Esophagus muscularis mucosa (tissue), 3 donors: ENCODE data around the gene ANKRD33.

Source experiments
- CTCF ChIP-seq, 3 experiments: fragments of 200-600 bp in 2 of 3; fragments of 450-650 bp in 1 of 3; sonication (generic) in 2 of 3; IDR thresholded peaks; one replicate each; pipeline ENCODE4 v1.5.1; 2017 to 2019; ENCODE audit warnings: antibody characterized with exemption in 3 of 3, mild to moderate bottlenecking in 2 of 3, moderate library complexity in 1 of 3
- POLR2AphosphoS5 ChIP-seq, 2 donors: sonication (generic); formaldehyde crosslinking; IDR thresholded peaks; one replicate each; pipeline ENCODE4 v1.6.1; 2017; ENCODE audit warnings: antibody characterized with exemption in 2 of 2

DNA sequence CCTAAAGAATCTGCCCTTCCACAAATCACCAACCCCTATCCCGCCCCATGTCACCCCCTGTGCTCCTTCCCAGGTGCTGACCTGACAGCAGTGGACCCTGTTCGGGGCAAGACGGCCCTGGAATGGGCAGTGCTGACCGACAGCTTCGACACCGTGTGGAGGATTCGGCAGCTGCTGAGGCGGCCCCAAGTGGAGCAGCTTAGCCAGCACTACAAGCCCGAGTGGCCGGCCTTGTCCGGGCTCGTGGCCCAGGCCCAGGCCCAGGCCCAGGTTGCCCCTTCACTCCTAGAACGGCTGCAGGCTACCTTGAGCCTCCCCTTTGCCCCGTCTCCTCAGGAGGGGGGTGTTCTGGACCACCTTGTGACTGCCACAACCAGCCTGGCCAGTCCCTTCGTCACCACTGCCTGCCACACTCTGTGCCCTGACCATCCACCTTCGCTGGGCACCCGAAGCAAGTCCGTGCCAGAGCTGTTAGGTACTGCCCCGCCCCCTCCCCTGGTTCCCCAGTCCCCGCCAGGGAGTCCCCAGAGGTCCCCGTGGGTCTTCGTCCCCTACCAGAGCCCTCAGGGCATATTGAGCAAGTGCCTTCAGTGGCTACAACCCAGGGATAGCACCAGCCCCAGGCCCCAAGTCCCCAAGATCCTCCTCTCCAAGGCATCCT is 2.7 kb downstream of the ANKRD33 start:
- TF ChIP-seq CTCF (IDR thresholded peaks at IDR 0.05) = no peak
- TF ChIP-seq POLR2AphosphoS5 (IDR thresholded peaks at IDR 0.05) = no peak
